ENCODE results near the gene DECR2.
A peak's percentile ranks its signal among the peaks of the same experiment; 100 is the strongest.

DECR2 gene

DNA sequence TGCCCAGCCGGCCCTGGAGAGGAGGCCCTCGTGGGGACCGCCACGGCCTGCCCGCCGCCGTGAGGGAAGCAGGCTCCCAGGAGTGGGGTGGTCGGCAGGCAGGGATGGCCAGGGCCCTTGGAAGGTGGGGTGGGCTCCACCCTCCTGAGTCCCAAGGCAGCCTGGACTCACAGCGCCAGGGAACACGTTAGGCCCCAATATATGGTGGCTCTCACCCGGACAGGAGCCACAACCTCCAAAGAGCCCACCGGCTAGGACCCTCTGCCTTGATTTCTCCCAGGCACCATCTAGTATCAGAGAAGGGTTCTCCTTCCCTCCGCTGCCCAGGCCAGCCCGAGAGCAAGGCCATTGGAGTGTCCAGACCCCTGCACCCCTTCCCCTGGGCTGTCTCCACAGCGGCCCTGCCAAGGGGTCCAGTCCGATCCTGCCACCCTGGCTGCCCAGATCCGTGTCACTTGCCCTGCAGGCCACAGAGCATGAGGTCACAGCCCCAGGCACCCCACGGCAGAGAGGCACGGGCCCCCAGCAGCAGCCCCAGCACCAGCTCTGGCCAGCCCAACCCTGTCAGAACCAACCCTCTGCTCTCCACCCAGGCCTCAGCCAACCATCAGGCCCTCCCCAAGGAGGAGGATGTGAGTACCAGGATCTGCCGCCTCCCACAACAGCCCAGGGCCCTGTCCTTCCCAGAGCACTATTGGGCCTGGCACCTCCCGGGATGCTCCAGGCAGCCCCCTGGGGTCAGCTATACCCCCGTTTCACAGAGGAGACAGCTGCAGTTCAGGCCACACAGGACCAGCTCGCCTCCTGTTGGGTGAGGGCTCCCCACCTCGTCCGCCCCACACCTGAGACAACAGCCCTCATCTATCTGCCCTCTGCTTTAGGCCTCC, 48.0 kb upstream of the DECR2 start (continued):
- TF ChIP-seq PRDM4 (tag by site-specific recombination; IDR thresholded peaks at IDR 0.05) (no peak), ZNF175 (tag by site-specific recombination; IDR thresholded peaks at IDR 0.05) (no peak), ZNF654 (tag by site-specific recombination; IDR thresholded peaks at IDR 0.05; ENCODE audit: low read depth) (no peak)
- TF ChIP-seq, protein P1, sequence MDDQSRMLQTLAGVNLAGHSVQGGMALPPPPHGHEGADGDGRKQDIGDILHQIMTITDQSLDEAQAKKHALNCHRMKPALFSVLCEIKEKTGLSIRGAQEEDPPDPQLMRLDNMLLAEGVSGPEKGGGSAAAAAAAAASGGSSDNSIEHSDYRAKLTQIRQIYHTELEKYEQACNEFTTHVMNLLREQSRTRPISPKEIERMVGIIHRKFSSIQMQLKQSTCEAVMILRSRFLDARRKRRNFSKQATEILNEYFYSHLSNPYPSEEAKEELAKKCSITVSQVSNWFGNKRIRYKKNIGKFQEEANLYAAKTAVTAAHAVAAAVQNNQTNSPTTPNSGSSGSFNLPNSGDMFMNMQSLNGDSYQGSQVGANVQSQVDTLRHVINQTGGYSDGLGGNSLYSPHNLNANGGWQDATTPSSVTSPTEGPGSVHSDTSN (CRISPR knock-in tag; IDR thresholded peaks at IDR 0.05), result no peak

DNA sequence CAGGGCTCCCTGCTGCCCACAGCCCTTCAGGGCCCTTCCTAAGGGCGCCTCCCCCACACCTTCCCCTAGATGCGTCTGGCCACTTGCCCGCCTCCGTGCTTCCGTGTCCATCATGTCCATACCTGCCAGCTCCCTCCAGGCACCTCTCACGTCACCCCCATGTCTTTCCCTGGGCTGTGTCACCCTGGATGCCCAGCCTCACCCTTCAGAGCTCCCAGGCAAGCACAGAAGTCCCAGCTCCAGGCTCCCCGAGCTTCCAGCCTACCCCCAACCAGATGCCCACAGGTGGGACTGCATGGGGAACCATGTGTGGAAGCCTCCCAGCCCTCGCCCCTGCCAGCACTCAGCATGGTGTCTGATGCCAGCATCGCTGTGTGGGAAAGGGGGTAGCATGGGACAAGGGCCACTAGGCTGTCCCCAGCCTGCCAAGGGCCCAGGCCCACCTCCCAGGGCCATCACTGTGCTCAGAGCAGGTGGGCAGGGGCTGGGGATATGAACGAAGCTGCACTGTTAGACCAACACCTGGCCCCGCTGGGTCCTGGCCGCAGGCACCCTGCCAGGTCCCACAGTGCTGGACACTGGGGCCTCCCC, 47.3 kb upstream of the DECR2 start:
- POLR2A ChIA-PET, result interaction anchor here (1.8 kb wide), 1 partner anchor 366 kb away, joined by 6 read pairs; the partner anchor contains the start of gene ANTKMT
- H3K4me3 ChIP-seq (ENCODE audit: low read depth, low read length), result no peak overlapping the region
- H3K36me3 ChIP-seq (ENCODE audit: control insufficient read depth in 2 of 2, insufficient read depth in 1 of 2, low read length in 2 of 2), result peaks cover 0 to 9% of the 10 kb centered on the region in 2 experiments; a peak in 2 of 3 replicates
- H3K4me1 ChIP-seq (ENCODE audit: control insufficient read depth, insufficient read depth, low read length), result peaks cover 2% of the 10 kb centered on the region; the same call in 1 of the 2 replicates
- H3K9me3 ChIP-seq (ENCODE audit: control insufficient read depth, insufficient read depth, low read depth, low read length), result no peaks in the 10 kb centered on the region
- TF ChIP-seq ZNF184 (tag by site-specific recombination; IDR thresholded peaks at IDR 0.05), result no peak
- peak; percentile 66; the same call in 1 of the 2 replicates for TF ChIP-seq ZIC2 (tag by site-specific recombination; IDR thresholded peaks at IDR 0.05)
- TF ChIP-seq SCRT2 (tag by site-specific recombination; IDR thresholded peaks at IDR 0.05), result peak; percentile 32; the same call in 1 of the 2 replicates
- peak; percentile 53; the same call in 1 of the 2 replicates for TF ChIP-seq EGR2 (tag by site-specific recombination; IDR thresholded peaks at IDR 0.05; ENCODE audit: low read depth)
- TF ChIP-seq ZNF114 (tag by site-specific recombination; IDR thresholded peaks at IDR 0.05), result no peak
- no peak for TF ChIP-seq SP2 (tag by site-specific recombination; IDR thresholded peaks at IDR 0.05)
- peak; percentile 58 for TF ChIP-seq ZNF335 (tag by site-specific recombination; conservative IDR thresholded peaks at IDR 0.05)
- TF ChIP-seq ZNF221 (tag by site-specific recombination; IDR thresholded peaks at IDR 0.05; ENCODE audit: borderline replicate concordance), result no peak
- H3K27ac ChIP-seq (ENCODE audit: extremely low read depth, low read depth, low read length), result no peak overlapping the region
- CTCF ChIA-PET, result interaction anchor here (0.7 kb wide), 1 partner anchor 10 kb away, joined by 4 read pairs; no protein-coding TSS in a partner anchor

- Histone ChIP-seq H3K4me3 (ENCODE audit: low read depth, low read length) (no peak overlapping the region), H3K27ac (ENCODE audit: extremely low read depth, low read depth, low read length) (no peak overlapping the region), H3K36me3 (ENCODE audit: control insufficient read depth in 2 of 2, insufficient read depth in 1 of 2, low read length in 2 of 2) (peaks cover 0 to 8% of the 10 kb centered on the region in 2 experiments; a peak in 2 of 3 replicates), H3K9me3 (ENCODE audit: control insufficient read depth, insufficient read depth, low read depth, low read length) (no peaks in the 10 kb centered on the region), H3K4me1 (ENCODE audit: control insufficient read depth, insufficient read depth, low read length) (peaks cover under 1% of the 10 kb centered on the region; the same call in 1 of the 2 replicates)
- TF ChIP-seq ZFHX2 (tag by site-specific recombination; conservative IDR thresholded peaks at IDR 0.05) (0 out of 2 replicates have a peak, but pooled peaks have one; percentile 16), BCL11A (tag by site-specific recombination; IDR thresholded peaks at IDR 0.05; ENCODE audit: low read depth) (no peak)
- POLR2A ChIA-PET, result no interaction called here
- CTCF ChIA-PET, result interaction anchor here (0.7 kb wide), 1 partner anchor 9 kb away, joined by 4 read pairs; no protein-coding TSS in a partner anchor
Observed at GRCh38 chr16:354971-355461, 46.7 kb upstream of the DECR2 start.
